Left ventricle myocardium inferior (tissue), 1 donor: ENCODE results near the gene VEGFD. TPM values are rescaled to one million over a fixed set of nuclear protein-coding genes. Genes with fewer than 3 reads are reported as not detected.
A peak's percentile ranks its signal among the peaks of the same experiment; 100 is the strongest.

Experiments
- DNase-seq: peaks from one replicate; pipeline ENCODE4 v3.0.0-alpha.2; 2020
- H3K27ac ChIP-seq: fragments of 200-600 bp; replicated peaks from 2 replicates; pipeline ENCODE4 v1.8.0; 2021
- H3K27me3 ChIP-seq: fragments of 200-600 bp; 2 replicates; pipeline ENCODE4 v1.8.0; 2021; ENCODE audit warnings: low read depth
- H3K36me3 ChIP-seq: fragments of 200-600 bp; 2 replicates; pipeline ENCODE4 v1.8.0; 2021
- H3K4me1 ChIP-seq: fragments of 200-600 bp; 2 replicates; pipeline ENCODE4 v1.8.0; 2021
- H3K4me3 ChIP-seq: fragments of 200-600 bp; 2 replicates; pipeline ENCODE4 v1.8.0; 2021; ENCODE audit warnings: mild to moderate bottlenecking, moderate library complexity
- H3K9me3 ChIP-seq: fragments of 200-600 bp; replicated peaks from 2 replicates; pipeline ENCODE4 v1.8.0; 2021
- intact Hi-C: fragments of 100-400 bp; cut with micrococcal nuclease; formaldehyde crosslinking; loops from one replicate; pipeline ENCODE4 v1.11.0; 2022
- total RNA-seq: library from RNA; stranded (reverse); fragmentation: NEBNext Ultra II Directional; extraction: Animal tissue kit (Norgen Biotek cat#: 25700); gene quantifications from one replicate; pipeline ENCODE4 v1.2.1, GENCODE V29; 2021
- TF ChIP-seq, protein P1 (sequence below): fragments of 200-600 bp; IDR thresholded peaks from 2 replicates; pipeline ENCODE4 v1.8.0; 2021; ENCODE audit warnings: antibody characterized with exemption, mild to moderate bottlenecking, borderline replicate concordance
- donor health status: DM: no; HTN: yes; CAD: no; lungs with severe emphysema.

VEGFD gene
- total RNA-seq, 1 donor from 2014 or later = 8.3 TPM

DNA sequence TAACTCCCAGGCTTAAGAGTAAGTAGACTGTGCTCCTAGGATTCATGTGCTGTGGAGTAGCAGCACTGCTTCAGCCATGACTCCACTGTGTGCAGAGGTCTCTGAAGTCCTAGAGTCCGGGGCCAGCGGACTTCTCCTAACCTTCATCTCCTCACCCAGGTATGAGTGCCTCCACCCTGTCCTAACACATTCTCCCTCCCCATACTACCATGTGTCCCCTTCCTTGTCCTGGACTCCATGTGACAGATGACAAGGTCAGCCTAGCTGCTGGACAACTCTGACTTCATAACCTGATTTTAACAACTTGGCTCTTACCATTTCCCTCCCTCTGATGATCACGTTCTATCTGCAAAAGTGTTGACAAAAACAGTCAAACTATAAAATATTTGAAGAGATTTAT, 85.4 kb downstream of the VEGFD start:
- H3K9me3 ChIP-seq = no peaks in the 10 kb centered on the region
- no peaks in the 10 kb centered on the region for H3K36me3 ChIP-seq
- peak overlapping the region; percentile 37 for H3K4me3 ChIP-seq
- DNase-seq = no peak
- H3K27ac ChIP-seq = peak overlapping the region; percentile 85
- H3K4me1 ChIP-seq = peaks cover 41% of the 10 kb centered on the region
- intact Hi-C loops = no loop called here
- no peaks in the 10 kb centered on the region for H3K27me3 ChIP-seq
- TF ChIP-seq, protein P1, sequence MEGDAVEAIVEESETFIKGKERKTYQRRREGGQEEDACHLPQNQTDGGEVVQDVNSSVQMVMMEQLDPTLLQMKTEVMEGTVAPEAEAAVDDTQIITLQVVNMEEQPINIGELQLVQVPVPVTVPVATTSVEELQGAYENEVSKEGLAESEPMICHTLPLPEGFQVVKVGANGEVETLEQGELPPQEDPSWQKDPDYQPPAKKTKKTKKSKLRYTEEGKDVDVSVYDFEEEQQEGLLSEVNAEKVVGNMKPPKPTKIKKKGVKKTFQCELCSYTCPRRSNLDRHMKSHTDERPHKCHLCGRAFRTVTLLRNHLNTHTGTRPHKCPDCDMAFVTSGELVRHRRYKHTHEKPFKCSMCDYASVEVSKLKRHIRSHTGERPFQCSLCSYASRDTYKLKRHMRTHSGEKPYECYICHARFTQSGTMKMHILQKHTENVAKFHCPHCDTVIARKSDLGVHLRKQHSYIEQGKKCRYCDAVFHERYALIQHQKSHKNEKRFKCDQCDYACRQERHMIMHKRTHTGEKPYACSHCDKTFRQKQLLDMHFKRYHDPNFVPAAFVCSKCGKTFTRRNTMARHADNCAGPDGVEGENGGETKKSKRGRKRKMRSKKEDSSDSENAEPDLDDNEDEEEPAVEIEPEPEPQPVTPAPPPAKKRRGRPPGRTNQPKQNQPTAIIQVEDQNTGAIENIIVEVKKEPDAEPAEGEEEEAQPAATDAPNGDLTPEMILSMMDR = no peak

DNA sequence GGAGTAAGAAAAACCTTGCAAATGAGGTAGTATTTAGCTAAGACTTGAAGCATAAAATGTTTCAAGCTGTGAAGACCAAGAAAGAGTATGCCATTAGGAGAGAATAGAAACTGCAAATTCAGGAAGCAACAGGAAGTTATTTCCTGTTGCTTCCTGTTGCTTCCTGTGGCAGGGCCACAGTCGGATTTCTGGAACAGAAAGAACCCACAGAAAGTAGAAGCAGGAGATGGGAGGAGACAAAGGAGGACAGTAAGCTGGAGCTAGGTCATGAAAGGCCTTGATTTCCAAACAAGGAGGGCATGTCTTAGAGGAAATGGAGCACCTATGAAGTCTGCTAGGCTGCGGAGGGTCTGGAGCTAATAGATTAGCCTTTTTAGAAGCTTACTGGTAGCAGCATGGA, 86.0 kb downstream of the VEGFD start:
- peak overlapping the region; percentile 37 for H3K4me3 ChIP-seq
- H3K4me1 ChIP-seq = peaks cover 41% of the 10 kb centered on the region
- H3K9me3 ChIP-seq = no peaks in the 10 kb centered on the region
- no peaks in the 10 kb centered on the region for H3K27me3 ChIP-seq
- DNase-seq = no peak
- TF ChIP-seq, protein P1 = no peak
- intact Hi-C loops = no loop called here
- no peaks in the 10 kb centered on the region for H3K36me3 ChIP-seq
- H3K27ac ChIP-seq = peak overlapping the region; percentile 85

Other genes with a start within 250 kb of the VEGFD start
- 1.3 TPM for gene ASB9, start 114.3 kb downstream of the VEGFD start, total RNA-seq
- 116 TPM for gene ASB11, start 68.8 kb downstream of the VEGFD start, total RNA-seq
- gene PIGA, start 48.9 kb downstream of the VEGFD start, total RNA-seq = 3.8 TPM
- gene PIR, start 108.9 kb upstream of the VEGFD start, total RNA-seq = 13.0 TPM
- 3.3 TPM for gene BMX, start 116.4 kb upstream of the VEGFD start, total RNA-seq
- 14.0 TPM for gene ACE2, start 216.5 kb upstream of the VEGFD start, total RNA-seq